Ammon's horn (tissue), 1 donor: Measurements from ENCODE around the gene SLC29A2.

Experiments used
- DNase-seq: peaks from one replicate; pipeline ENCODE4 v3.0.0-alpha.2; 2016; ENCODE audit warnings: low spot score

Gene SLC29A2

GRCh38 chr11:66371627-66372415 is at the start of gene SLC29A2:
SLC29A2 (minus strand) TSS chr11:66371760; CDS start chr11:66371591, 169 bp downstream.
- peak; percentile 33 for DNase-seq

- DNase-seq: peak; percentile 58
These were observed 49.3 kb upstream of the SLC29A2 start, which contains the start of gene NPAS4 for GRCh38 chr11:66420671-66421476. NPAS4 (plus strand) TSS chr11:66421035; CDS start chr11:66421180, 145 bp downstream.

- no peak for DNase-seq
These were observed 48.3 kb upstream of the SLC29A2 start for GRCh38 chr11:66419825-66420224.

DNA sequence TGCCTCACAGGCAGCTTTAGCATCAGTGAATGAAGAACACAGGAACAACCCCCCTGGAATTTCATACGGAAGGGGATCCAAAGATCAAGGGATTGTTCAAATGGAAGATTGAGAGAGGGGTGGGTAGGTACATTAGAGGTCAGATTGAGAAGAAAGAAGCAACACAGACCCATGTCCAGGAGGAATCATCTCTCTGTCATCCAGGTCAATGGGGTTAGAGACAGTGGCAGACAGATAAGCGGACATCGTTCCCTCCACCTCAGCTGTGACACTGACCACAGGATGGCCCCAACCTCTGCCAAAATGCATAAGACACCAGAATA is 47.4 kb upstream of the SLC29A2 start:
- DNase-seq: no peak

DNA sequence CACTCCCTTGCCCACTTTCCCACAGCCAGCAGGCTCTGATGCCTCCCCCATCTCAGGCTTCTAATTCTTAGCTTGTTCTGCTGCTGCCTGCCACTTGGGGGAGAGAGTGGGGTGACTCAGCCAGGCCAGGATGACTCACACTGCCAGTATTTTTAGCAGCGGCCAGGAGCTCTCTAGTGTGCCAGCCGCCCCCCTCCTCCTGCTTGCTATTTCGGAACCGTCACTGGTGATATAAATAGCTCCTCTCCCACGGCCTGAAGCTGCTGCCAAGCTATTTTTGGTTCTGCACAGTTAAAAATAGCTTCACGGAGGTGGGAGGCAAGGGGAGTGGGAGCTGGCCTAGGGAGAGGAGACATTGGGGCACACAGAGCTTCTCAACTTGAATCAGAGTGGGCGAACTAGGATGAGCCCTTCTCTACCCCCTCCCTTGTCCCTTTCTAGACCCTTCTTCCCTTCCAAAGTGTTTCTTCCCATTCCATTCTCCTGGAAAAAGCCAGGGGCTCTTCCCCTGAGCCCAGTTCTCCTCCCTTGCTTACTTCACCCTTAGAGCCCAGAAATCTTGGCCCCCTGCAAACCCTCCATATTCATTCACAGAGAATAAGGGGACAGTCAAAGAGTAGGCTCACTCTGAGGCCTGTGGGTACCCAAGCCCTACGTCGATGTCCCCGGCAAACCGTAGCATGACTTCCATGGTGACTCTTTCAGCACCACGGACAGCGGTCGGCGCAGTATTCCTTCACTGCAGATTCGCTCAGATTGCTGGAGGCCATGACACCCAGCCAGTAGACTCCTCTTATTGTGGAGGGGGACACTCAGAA is 46.8 kb upstream of the SLC29A2 start:
- DNase-seq: peak; percentile 83

- peak; percentile 73 for DNase-seq
These were observed 45.4 kb upstream of the SLC29A2 start for GRCh38 chr11:66417000-66417399.

DNA sequence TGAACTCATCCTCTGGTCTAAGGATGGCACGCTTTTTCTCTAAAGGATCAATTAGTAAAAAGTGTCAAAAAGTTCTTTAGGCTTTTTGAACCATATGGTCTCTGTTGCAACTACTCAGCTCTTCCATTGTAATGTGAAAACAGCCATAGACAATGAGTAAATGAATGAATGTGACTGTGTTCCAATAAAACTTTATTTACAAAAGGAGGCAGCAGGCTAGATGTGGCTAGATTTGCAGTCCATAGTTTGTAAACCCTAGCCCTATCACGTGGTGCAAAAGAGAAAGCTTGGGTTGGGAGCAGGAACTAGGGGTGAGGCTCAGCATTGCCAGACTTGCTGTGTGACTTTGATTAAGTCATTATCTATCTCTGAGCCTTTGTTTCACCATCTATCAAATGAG is 43.9 kb upstream of the SLC29A2 start:
- DNase-seq: no peak

GRCh38 chr11:66414120-66414934 is 42.8 kb upstream of the SLC29A2 start:
- no peak for DNase-seq

- no peak for DNase-seq
These were observed 41.6 kb upstream of the SLC29A2 start for GRCh38 chr11:66413167-66413566.

DNA sequence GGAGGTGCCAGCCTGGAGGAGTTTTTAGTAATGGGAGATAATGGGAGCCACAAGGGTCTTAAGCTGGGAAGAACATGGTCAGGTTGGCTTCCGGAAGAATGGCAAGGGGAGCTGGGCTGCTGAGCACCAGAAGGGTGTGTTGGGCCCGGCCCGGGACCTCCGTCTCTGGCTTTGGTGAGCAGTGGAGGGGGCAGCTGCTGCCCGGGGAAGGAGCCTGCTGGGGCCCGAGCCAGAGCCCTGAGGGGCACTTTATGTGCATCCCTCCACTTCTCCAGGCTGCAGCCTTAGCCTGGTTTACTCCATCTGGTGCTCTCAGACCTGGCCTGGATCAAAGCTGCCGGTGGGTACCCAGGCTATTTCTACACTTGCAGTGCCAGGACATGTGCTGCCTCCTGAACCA is 40.5 kb upstream of the SLC29A2 start:
- DNase-seq: no peak

DNA sequence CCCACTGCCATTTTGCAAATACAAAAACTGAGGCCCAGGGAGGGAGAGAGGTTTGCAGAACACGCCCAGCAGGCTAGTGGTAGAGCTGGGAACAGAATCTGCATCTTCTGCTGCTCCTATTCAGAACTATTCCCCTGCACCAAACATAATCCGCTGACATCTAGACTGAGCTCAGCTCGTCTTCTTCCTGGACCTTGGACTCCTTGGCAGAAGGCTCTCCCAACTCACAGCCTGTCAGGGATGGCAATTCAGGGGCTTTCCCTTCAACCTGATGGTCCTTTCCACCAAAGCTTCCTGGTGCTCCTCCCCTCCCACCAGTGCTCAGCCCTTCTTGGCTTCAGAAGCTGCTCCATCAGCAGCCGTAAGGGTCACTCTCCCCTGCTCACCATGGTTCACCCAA is 39.8 kb upstream of the SLC29A2 start:
- DNase-seq: no peak

GRCh38 chr11:66410191-66410590 is 38.6 kb upstream of the SLC29A2 start:
- no peak for DNase-seq

DNA sequence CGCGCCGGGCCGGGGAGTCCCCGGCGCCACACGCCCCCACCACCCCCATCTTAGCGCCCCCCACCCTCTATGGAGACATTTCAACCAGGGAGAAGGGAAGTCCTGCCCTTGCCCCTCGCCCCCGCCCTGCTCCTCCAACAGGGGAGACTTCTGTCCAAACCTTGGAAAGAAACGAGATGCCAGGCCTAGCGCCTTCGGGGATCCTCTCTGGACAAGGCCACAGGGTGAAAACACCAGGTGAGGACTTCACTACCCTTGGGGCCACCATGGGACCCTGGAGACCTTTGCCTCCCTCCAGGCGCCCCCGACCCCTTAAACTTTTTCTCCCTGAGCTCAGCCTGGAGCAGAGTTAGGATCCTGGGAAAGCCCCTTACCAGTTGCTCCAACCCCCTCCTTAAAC is 37.7 kb upstream of the SLC29A2 start:
- no peak for DNase-seq

DNA sequence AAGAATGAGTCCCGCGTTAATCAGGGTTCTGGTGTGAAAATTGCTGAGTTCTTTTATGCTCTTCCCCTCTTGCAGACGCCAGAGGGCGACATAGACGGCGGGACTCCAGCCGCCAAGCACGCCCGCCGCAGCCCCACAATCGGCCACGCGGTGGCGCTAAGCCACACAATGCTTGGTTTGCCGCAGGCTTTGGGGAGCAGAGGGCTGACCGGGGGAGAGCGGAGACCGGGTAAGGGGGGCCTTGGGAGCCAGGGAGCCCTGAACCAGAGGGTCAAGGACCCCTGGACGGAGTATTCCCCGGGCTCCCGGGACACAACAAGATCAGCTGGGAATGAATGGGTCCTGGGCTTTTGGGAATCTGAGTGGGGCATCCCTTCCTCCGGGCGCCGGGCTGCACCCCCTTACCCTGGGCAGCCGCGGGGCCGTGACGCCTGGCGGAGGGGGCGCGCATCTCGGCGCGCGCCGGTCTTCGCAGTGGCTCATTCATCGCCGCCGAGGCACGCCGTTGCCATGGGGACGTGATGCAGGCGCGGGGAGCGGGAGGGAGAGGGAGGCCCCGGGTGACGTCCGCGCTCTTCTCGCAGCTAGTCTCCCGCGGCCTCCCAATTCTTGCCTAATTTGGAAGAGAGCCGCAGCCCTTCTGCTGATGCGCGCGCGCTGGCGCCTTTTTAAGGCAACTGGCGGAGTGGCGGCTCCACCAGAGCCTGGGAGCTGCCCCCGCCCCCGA is 37.1 kb upstream of the SLC29A2 start:
- DNase-seq: peak; percentile 93

DNA sequence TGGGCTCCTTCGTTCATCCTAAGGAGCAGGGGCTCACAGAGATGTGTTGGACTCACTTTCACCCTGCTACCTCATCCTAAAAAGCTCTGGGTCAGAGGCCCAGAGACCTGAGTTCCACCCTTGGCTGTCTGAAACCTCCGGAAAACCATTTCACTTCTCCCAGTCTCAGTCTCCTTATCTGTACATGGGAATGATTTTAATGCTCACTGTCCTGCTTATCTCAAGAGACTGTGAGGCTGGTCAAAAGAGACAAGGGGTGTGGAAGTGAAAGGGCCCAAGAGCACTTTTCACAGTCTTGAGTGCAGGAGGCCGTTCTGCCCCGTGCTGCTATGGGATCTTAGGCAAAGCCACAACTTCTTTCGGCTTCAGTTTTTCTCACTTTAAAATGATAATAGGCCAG is 36.1 kb upstream of the SLC29A2 start:
- DNase-seq: no peak

GRCh38 chr11:66393954-66394353 is 22.4 kb upstream of the SLC29A2 start:
- no peak for DNase-seq

DNA sequence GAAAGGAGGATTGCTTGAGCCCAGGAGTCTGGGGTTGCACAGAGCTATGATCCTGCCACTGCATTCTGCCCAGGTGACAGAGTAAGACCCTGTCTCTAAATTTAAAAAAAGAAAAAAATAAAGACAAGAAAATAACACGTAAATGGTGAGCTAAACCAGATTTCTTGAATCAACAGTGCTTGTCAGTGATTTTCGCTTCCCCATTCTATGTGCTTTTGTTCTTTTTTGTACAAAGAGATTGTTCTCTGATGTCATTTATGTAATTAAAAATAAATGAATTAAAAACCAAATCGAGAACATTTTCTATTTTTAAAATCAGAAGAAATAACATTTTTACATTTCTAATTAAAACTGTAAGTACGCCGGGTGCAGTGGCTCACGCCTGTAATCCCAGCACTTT is 19.8 kb upstream of the SLC29A2 start:
- DNase-seq: no peak

DNA sequence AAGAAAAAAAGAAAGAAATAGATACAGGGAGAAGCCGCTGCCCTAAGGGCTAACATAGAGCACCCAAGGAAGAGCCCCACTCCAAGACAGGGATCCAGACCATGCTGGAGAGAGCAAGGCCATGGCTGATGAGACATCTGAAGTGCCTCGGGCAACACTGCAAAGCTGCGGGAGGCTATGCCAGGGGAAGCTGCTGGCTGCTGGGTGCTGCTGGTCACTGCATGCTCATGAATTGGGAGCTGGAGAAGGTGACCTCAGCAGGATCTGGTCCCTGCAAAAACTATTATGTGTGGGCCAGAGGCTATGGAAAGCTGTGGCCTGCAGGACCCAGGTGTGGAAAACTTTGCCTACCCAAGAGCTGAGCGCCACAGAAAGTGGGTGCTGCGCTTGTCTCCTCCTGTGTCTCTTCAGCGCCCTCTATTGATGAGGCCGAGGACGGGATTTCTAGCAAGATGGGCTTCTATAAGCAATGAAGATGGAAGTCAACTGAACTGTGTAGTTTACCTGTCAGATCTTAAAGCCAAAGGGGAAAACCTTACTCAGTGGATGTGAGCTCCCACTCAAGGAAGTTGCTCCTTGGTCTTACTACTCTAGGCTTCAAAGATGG is 17.3 kb upstream of the SLC29A2 start:
- DNase-seq: peak; percentile 71

DNA sequence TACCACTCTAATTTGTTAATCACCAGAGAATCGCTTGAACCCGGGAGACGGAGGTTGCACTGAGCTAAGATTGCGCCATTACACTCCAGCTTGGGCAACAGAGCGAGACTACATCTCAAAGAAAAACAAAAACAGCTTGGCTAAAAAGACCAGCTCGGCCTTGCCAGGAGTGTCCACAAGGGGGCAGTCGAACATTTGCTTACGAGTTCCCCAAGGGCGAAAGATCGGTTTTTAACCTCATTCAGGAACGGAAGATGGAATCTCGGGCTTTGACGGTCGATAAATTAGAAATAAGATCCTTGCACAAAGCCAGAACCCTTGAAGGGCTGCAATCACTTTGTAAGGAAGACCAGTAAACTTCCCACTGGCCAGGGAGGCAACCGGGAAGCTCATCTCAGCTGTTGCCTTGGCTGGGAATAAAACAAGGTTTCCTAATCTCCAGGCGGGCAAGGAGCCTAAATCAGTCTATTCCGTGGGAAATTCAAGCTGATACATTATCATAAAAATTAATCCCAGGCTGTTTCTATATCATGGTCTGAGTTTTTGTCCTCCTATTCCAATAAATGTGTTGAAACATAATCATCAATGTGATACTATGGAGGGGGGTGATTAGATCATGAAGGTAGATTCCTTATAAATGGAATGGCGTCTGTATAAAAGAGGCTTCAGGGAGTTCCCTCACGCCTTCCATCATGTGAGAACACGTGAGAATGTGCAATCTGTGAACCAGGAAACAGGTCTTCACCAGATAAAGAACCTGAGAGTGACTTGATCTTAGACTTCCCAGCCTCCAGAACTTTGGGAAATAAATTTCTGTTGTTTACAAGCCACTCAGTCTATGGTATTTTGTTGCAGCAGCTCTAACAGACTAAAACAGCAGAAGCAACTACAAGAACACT is 14.9 kb upstream of the SLC29A2 start:
- DNase-seq: peak; percentile 89
